Mesenteric fat pad (tissue), 1 donor: ENCODE data around the gene GSN. TPM values are rescaled to one million over a fixed set of nuclear protein-coding genes. Genes with fewer than 3 reads are reported as not detected.
A peak's percentile ranks its signal among the peaks of the same experiment; 100 is the strongest.

Experiments used
- DNase-seq: peaks from one replicate; pipeline ENCODE4 v3.0.0-alpha.2; 2020; ENCODE audit warnings: low spot score
- long read RNA-seq: library from polyadenylated mRNA; unstranded; transcript quantifications from one replicate; pipeline ENCODE4 v2.0.0, GENCODE V29; 2020
- total RNA-seq: library from RNA; stranded (reverse); fragmentation: NEBNext Ultra II Directional; extraction: Animal tissue kit (Norgen Biotek cat#: 25700); gene quantifications from one replicate; pipeline ENCODE4 v1.2.1, GENCODE V29; 2021
- donor health status: DM: yes; HTN: yes; CAD: no.

GSN gene
- 843 TPM for total RNA-seq
- long read RNA-seq, transcript GSN-209 (19 exons, 2,702 nt): minor isoform, 5 of 2,412 reads
- long read RNA-seq, transcript GSN-204 (17 exons, 2,657 nt): major isoform, 964 of 2,412 reads
- long read RNA-seq, transcript GSN-206 (17 exons, 2,311 nt): minor isoform, 39 of 2,412 reads
- long read RNA-seq, transcript GSN-203 (19 exons, 2,664 nt): minor isoform, 20 of 2,412 reads
- long read RNA-seq, partial matches to known transcripts: 795 of 2,412 reads
- long read RNA-seq, other reads (novel, unspliced or antisense): 583 of 2,412 reads

DNA sequence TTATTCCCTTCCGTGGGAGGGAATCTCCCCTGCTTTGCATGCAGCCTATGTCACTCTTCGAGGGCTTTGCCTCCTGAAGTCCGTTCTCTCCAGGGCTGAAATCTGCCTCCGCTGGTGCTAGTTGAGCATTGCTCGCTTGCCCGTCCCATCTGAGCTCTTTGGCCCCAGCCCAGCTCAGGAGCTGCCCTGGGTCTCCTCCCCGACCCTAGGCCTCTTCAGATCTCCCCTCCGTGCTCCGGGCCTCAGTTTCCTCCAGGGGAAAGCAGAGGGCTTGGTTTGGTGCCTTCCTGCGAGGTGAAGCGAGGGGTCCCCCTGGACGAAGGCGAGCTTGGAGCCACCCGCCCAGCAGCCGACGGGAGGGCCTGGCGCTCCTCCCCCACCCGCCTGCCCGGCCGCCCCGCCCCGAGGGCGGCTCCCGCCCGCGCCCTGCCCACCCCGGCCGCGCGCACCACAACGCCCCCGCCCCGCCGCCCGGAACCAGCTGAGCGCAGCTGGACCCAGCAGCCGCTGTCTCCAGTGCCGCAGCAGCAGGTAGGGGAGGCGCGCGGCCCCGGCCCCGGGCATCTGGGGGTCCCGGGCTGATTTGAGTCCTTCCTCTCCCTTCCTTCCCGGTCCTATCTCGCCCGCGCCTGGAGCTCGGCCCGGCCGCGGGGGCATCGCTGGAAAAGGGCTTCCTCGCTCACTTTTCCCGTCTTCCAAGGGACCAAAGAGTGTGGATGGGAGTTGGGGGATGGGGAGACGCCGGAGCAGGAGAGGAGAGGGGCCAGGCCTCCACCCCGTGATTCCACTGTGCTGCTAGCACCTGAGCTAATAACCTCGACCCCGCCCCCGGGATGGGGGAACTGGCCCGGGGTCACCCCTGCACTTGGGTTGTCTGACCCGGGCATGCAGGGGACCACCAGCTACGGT, at the start of gene GSN:
Gene GSN, plus strand, starts transcription at position 474 of the 909 bp plus-strand sequence. CDS start 33,810 bp downstream, outside the sequence.
- peak; percentile 96 for DNase-seq

DNA sequence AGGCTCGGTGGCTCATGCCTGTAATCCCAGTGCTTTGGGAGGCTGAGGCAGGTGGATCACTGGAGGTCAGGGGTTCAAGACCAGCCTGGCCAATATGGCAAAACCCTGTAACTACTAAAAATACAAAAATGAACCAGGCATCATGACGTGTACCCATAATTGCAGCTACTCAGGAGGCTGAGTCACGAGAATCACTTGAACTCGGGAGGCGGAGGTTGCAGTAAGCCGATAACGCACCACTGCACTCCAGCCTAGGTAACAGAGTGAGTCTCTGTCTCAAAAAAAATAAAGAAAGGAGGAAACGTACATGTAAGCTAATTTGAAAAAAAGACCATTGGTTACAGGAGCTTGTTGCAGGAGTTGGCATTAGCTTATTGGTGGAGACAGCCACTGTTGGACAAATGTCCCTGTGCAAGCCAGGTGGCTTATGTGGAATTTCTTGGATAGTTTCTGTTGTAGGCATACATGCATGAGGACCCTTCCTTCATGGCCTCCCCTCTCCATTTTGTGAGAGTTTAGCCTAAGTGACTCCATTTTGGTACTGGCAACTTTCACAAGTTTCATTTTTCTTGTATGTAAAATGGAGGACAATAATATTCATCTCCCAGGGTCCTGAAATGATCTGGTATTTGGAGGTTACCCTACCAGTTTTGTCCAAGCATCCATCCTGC, 49.5 kb upstream of the GSN start:
- no peak for DNase-seq

DNA sequence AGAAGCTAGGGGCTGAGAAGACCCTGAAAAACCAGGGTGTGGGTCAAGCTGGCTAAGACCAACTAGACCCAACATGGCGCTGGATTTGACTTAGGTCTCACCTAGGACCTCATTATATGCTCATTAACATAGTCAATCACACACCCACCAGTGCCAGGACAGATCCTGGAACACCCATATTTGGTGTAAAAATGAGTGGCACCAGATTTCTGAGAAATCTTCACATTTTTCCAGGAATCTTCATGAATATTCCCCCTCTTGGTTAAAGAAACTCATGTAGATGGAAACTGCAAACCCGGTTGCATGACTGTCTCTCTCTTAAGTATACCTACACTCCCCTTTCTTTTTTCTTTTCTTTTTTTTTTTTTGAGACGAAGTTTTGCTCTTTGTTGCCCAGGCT, 48.4 kb upstream of the GSN start:
- DNase-seq: no peak

DNA sequence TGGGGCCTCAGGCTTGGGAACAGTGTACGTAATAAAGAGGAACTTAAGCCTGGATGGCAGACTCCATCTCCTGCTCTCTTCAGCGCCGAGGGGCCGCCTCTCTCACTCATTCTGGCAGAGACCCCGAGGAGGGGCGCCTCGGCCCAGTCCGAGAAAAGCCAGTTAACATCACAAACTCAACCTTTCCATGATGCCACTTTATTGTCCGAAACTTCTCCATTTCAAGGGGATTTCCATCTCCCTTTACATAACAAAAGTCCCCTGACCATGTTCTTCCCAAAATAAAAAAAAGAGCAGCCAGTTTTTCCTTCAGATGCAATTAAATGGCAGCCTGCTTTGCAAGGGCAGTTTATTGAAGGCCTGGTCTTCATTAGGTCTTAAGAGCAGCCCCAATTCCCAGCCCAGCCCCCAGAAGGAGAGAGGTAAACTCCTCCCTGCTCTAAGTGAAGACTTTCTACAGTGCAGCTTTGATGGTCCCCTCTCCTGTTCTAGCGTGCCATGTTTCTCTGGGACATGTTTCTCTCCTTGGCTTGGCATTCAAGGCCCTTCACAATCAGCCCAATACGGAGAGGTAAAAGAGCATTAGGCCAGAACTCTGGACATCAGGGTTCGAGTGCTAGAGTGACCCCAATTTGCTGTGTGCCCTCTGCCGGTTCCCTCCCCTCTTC, 46.8 kb upstream of the GSN start:
- DNase-seq: no peak

GRCh38 chr9:121221664-121222055, 46.3 kb upstream of the GSN start:
- DNase-seq: no peak

GRCh38 chr9:121222524-121223171, 45.3 kb upstream of the GSN start:
- no peak for DNase-seq

GRCh38 chr9:121225240-121225639, 42.7 kb upstream of the GSN start:
- DNase-seq: no peak

DNA sequence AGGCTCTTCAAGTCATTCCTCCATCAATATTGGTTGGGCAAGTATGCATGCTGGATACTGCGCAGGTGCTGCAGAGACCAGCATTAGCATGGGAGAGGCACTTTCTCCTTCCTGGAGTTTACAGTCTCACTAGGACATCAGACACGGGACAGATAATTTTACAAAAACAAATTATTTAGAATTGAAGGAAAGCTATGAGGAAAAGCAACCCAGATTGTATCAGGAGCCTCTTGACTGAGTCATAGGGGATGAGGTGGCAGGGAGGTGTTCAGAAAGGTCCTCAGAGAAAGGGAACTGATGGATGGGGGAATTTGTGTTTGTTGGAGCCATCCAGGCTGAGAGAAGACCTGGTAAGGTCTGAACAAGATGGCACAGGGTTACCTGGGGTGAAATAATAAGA, 41.8 kb upstream of the GSN start:
- no peak for DNase-seq

DNA sequence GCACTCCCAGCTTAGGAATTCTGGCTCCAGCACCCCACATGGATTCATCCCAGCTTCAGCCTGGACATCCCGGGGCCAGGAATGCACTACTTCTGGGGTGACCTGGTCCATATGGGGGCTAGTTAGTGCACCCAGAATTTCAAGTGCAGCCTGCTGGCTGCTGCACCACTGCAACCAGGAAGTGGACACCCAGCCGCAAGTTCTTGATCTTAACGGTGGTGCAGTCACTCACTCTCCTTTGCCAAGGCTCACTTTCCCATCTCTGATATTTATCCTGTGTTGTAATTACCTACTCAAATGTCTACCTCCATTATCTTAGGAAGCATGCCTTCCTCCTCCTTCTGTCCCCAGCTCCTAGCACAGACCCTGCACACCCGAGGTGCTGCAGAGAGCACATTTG, 40.1 kb upstream of the GSN start:
- no peak for DNase-seq

DNA sequence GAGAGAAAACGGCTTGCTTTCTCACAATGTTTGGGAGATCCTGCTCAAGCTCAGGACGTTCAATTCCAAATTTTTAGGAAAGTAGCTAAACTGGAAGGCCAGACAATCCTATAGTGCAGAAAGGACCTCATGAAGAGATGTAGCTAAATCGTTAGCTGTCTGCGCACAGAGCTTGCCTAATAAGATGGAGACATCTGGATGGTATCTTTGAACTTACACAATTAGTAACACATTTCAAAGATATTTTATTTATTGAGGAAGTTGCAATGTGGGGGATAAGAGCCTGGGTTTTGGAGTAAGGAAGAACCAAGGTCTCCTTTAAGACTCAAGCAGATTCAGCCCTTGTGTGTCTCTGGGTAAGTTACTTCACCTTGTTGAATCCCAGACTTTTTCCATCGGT, 37.7 kb upstream of the GSN start:
- DNase-seq: no peak

GRCh38 chr9:121232251-121232650, 35.7 kb upstream of the GSN start:
- DNase-seq: no peak

- DNase-seq: no peak
Measured at GRCh38 chr9:121233906-121234831, 33.8 kb upstream of the GSN start.

DNA sequence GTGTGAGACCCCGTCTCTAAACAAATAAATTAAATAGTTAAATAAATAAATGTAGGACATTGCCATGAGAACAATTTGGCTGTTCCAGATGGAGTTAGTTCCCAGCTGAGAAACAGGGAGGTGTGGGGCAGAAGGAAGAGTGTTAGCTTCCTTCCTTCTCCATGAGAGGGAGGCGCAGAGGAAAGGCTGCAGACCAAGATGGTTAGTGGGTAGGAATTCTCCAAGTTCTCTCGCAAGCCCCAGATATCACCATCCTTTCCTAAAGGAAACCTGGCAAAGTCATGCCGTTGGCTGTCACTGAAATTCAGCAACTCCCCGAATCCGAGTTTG, 33.2 kb upstream of the GSN start:
- no peak for DNase-seq

- no peak for DNase-seq
Measured at GRCh38 chr9:121235512-121235911, 32.5 kb upstream of the GSN start.

GRCh38 chr9:121237916-121238315, 30.0 kb upstream of the GSN start:
- no peak for DNase-seq

- DNase-seq: no peak
Measured at GRCh38 chr9:121239071-121239470, 28.9 kb upstream of the GSN start.

GRCh38 chr9:121239851-121240250, 28.1 kb upstream of the GSN start:
- no peak for DNase-seq

DNA sequence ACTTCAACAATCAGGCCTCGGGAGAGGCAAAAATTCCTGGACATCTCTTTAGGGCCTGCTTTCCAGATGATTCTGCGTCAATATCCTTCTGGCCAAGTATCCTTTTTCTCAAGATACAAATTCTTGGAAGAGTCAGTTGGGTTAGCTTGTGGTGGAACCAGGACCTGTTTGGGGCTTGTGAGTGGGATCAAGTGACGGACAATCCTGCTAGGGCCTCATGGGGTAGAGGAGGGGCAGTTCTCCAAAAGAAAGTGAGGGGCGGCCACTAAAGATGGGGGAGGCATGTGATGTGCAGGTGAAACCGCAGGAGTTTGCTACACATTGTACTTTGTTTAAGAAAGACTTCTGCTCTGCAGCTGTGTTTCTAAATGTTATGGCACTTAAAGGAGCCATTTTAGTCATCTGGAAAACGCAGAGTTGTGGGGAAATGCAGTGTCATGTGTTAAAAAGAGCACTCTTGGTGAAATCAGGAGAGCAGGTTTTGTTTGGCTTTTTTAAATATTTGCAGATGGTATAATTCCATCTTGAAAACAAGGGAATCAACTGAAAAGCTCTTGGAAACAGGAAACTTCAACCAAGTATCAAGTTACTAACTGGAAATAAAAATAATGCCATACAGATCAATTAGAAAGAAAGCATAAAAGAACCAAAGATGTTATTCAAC, 27.4 kb upstream of the GSN start:
- DNase-seq: no peak

- no peak for DNase-seq
Measured at GRCh38 chr9:121242219-121242958, 25.6 kb upstream of the GSN start.
